Tibial nerve (tissue), 4 donors: ENCODE data around the gene ZNF366.

Experiments used
- CTCF ChIP-seq, 5 experiments: fragments of 200-600 bp in 3 of 5; fragments of 450-650 bp in 2 of 5; sonication (generic) in 3 of 5; IDR thresholded peaks; one replicate each; pipeline ENCODE4 v1.5.1; 2016 to 2019; ENCODE audit warnings: antibody characterized with exemption in 5 of 5, mild to moderate bottlenecking in 3 of 5, moderate library complexity in 2 of 5
- EP300 ChIP-seq, 2 donors: sonication (generic); formaldehyde crosslinking; IDR thresholded peaks; one replicate each; pipeline ENCODE4 v1.6.1; 2017; ENCODE audit warnings: antibody characterized with exemption in 2 of 2, mild to moderate bottlenecking in 1 of 2
- POLR2A ChIP-seq, 2 donors: fragments of 450-650 bp; IDR thresholded peaks; one replicate each; pipeline ENCODE4 v1.6.1; 2017; ENCODE audit warnings: antibody characterized with exemption in 2 of 2, mild to moderate bottlenecking in 2 of 2, moderate library complexity in 2 of 2

GRCh38 chr5:72474516-72474915 lies 32.7 kb downstream of the ZNF366 start:
- TF ChIP-seq POLR2A (IDR thresholded peaks at IDR 0.05) (no peak), CTCF (IDR thresholded peaks at IDR 0.05) (no peak), EP300 (IDR thresholded peaks at IDR 0.05) (no peak)
